ENCODE results near the gene LCAT.

Gene LCAT

GRCh38 chr16:67943619-67944504 lies at the start of gene LCAT:
TSS of gene LCAT (minus strand) at chr16:67944120. CDS start at chr16:67944101, 19 bp downstream.
- Histone ChIP-seq H3K9me3 (no peaks in the 10 kb centered on the region), H3K27me3 (no peaks in the 10 kb centered on the region), H3K36me3 (peaks cover 55% of the 10 kb centered on the region), H3K27ac (no peak within 1 kb of the TSS), H3K4me3 (ENCODE audit: low read depth in 1 of 2, low read length in 1 of 2) (no peak within 1 kb of the TSS), H3K4me1 (ENCODE audit: control insufficient read depth in 1 of 2, insufficient read depth in 1 of 2, low read depth in 1 of 2, low read length in 1 of 2) (peaks cover 3 to 9% of the 10 kb centered on the region in 2 experiments)
- TF ChIP-seq CTCF (IDR thresholded peaks at IDR 0.05) = no peak

- no peaks in the 10 kb centered on the region for H3K9me3 ChIP-seq
- no peaks in the 10 kb centered on the region for H3K27me3 ChIP-seq
- peaks cover 70% of the 10 kb centered on the region for H3K36me3 ChIP-seq
- peak overlapping the region; percentile 100 for H3K27ac ChIP-seq
- peaks cover 62 to 73% of the 10 kb centered on the region in 2 experiments for H3K4me1 ChIP-seq (ENCODE audit: control insufficient read depth in 1 of 2, insufficient read depth in 1 of 2, low read depth in 1 of 2, low read length in 1 of 2)
- TF ChIP-seq CTCF (IDR thresholded peaks at IDR 0.05) = peak; percentile 97
- H3K4me3 ChIP-seq (ENCODE audit: low read depth in 1 of 2, low read length in 1 of 2) = peak overlapping the region; percentile 70 to 77
These were observed 49.5 kb upstream of the LCAT start for GRCh38 chr16:67993207-67994039.

- Histone ChIP-seq H3K9me3 (no peaks in the 10 kb centered on the region), H3K27ac (peak overlapping the region; percentile 100), H3K4me3 (ENCODE audit: low read depth in 1 of 2, low read length in 1 of 2) (peak overlapping the region; percentile 70 to 77), H3K36me3 (peaks cover 71% of the 10 kb centered on the region), H3K27me3 (no peaks in the 10 kb centered on the region), H3K4me1 (ENCODE audit: control insufficient read depth in 1 of 2, insufficient read depth in 1 of 2, low read depth in 1 of 2, low read length in 1 of 2) (peaks cover 56 to 66% of the 10 kb centered on the region in 2 experiments)
- TF ChIP-seq CTCF (IDR thresholded peaks at IDR 0.05) = no peak
These were observed 48.8 kb upstream of the LCAT start for GRCh38 chr16:67992661-67993206.

GRCh38 chr16:67990018-67990386 lies 46.1 kb upstream of the LCAT start:
- no peaks in the 10 kb centered on the region for H3K9me3 ChIP-seq
- peaks cover 69% of the 10 kb centered on the region for H3K36me3 ChIP-seq
- peaks cover 35 to 39% of the 10 kb centered on the region in 2 experiments for H3K4me1 ChIP-seq (ENCODE audit: control insufficient read depth in 1 of 2, insufficient read depth in 1 of 2, low read depth in 1 of 2, low read length in 1 of 2)
- TF ChIP-seq CTCF (IDR thresholded peaks at IDR 0.05) = no peak
- peak overlapping the region; percentile 48 for H3K27ac ChIP-seq
- H3K27me3 ChIP-seq = no peaks in the 10 kb centered on the region
- H3K4me3 ChIP-seq (ENCODE audit: low read depth in 1 of 2, low read length in 1 of 2) = no peak overlapping the region

GRCh38 chr16:67989322-67990017 lies 45.5 kb upstream of the LCAT start:
- peaks cover 30 to 37% of the 10 kb centered on the region in 2 experiments for H3K4me1 ChIP-seq (ENCODE audit: control insufficient read depth in 1 of 2, insufficient read depth in 1 of 2, low read depth in 1 of 2, low read length in 1 of 2)
- peak overlapping the region; percentile 48 for H3K27ac ChIP-seq
- no peak for TF ChIP-seq CTCF (IDR thresholded peaks at IDR 0.05)
- no peaks in the 10 kb centered on the region for H3K9me3 ChIP-seq
- H3K4me3 ChIP-seq (ENCODE audit: low read depth in 1 of 2, low read length in 1 of 2) = no peak overlapping the region
- peaks cover 66% of the 10 kb centered on the region for H3K36me3 ChIP-seq
- H3K27me3 ChIP-seq = no peaks in the 10 kb centered on the region
